SK-N-SH (cell line): ENCODE results near the gene ATP13A3. TPM values are rescaled to one million over a fixed set of nuclear protein-coding genes. Genes with fewer than 3 reads are reported as not detected.

Experiments used
- CTCF ChIA-PET: fragments of 300-600, 350-600 bp; formaldehyde crosslinking; extraction: SDS; loops from one replicate; lab custom pipeline; 2021; lab: Yijun Ruan, JAX
- POLR2A ChIA-PET: fragments of 350-600 bp; sonication (Branson Sonifier 250); formaldehyde crosslinking; extraction: SDS; loops from one replicate; lab custom pipeline; 2020; ENCODE audit warnings: antibody characterized with exemption, inconsistent platforms; lab: Yijun Ruan, JAX
- DNase-seq: peaks from one replicate; pipeline ENCODE4 v3.0.0; 2012
- H2AFZ ChIP-seq: fragments of 200-600 bp; sonication (generic); 2 replicates; pipeline ENCODE4 v1.8.1; 2016; ENCODE audit warnings: antibody characterized with exemption, mild to moderate bottlenecking, low read depth
- H3F3A ChIP-seq: fragments of 200-600 bp; sonication (generic); replicated peaks from 2 replicates; pipeline ENCODE3; 2016; ENCODE audit warnings: antibody characterized with exemption, mild to moderate bottlenecking; ENCODE audit not compliant: insufficient read depth
- H3K27ac ChIP-seq, 2 experiments: fragments of 200-500 bp in 1 of 2; fragments of 200-600 bp in 1 of 2; sonication (Bioruptor generic) in 1 of 2; sonication (generic), shearing (Covaris generic) in 1 of 2; 2 replicates each; pipeline versions ENCODE4 v1.5.1 to v1.6.1; 2014 to 2016; ENCODE audit warnings: low read depth in 2 of 2, inconsistent platforms in 1 of 2, low read length in 1 of 2, mild to moderate bottlenecking in 1 of 2, mixed read lengths in 1 of 2
- H3K27me3 ChIP-seq: fragments of 200-600 bp; sonication (generic), shearing (Covaris generic); 2 replicates; pipeline ENCODE4 v1.6.1; 2016; ENCODE audit warnings: mixed run types; ENCODE audit not compliant: insufficient read depth
- H3K36me3 ChIP-seq, 2 experiments: fragments of 200-500 bp in 1 of 2; fragments of 200-600 bp in 1 of 2; sonication (Bioruptor generic) in 1 of 2; sonication (generic) in 1 of 2; replicated peaks in 1 of 2; 2 replicates each; pipeline versions ENCODE3 to v1.5.1; 2014 to 2016; ENCODE audit warnings: low read length in 1 of 2, mild to moderate bottlenecking in 1 of 2; ENCODE audit not compliant: insufficient read depth in 2 of 2, control insufficient read depth in 1 of 2
- H3K4me1 ChIP-seq, 2 experiments: fragments of 200-500 bp in 1 of 2; fragments of 200-600 bp in 1 of 2; sonication (Bioruptor generic) in 1 of 2; sonication (generic), shearing (Covaris generic) in 1 of 2; 2 replicates each; pipeline versions ENCODE4 v1.5.1 to v1.6.1; 2014 to 2016; ENCODE audit warnings: low read depth in 1 of 2, low read length in 1 of 2, mixed run types in 1 of 2; ENCODE audit not compliant: insufficient read depth in 2 of 2, control insufficient read depth in 1 of 2
- H3K4me2 ChIP-seq: fragments of 200-600 bp; sonication (generic), shearing (Covaris generic); 2 replicates; pipeline ENCODE4 v1.6.1; 2017; ENCODE audit warnings: mixed run types
- H3K4me3 ChIP-seq, 2 experiments: fragments of 200-500 bp in 1 of 2; fragments of 200-600 bp in 1 of 2; sonication (Bioruptor generic) in 1 of 2; sonication (generic), shearing (Covaris generic) in 1 of 2; 2 replicates each; pipeline versions ENCODE4 v1.5.1 to v1.8.1; 2014 to 2016; ENCODE audit warnings: low read depth in 2 of 2, inconsistent platforms in 1 of 2, low read length in 1 of 2, mild to moderate bottlenecking in 1 of 2, mixed read lengths in 1 of 2, moderate library complexity in 1 of 2
- H3K79me2 ChIP-seq: fragments of 200-600 bp; sonication (generic); 2 replicates; pipeline ENCODE4 v1.8.1; 2017; ENCODE audit warnings: mild to moderate bottlenecking; ENCODE audit not compliant: insufficient read depth
- H3K9ac ChIP-seq: fragments of 200-600 bp; sonication (generic); 2 replicates; pipeline ENCODE4 v1.6.1; 2017; ENCODE audit warnings: mixed run types
- H3K9me2 ChIP-seq: fragments of 200-600 bp; sonication (generic); 2 replicates; pipeline ENCODE4 v1.6.1; 2017; ENCODE audit warnings: mixed run types
- H3K9me3 ChIP-seq: fragments of 200-600 bp; sonication (generic); 2 replicates; pipeline ENCODE4 v1.6.1; 2017; ENCODE audit warnings: mixed run types, mild to moderate bottlenecking, moderate library complexity
- H4K20me1 ChIP-seq: fragments of 200-600 bp; sonication (generic); 2 replicates; pipeline ENCODE4 v1.6.1; 2017; ENCODE audit warnings: mild to moderate bottlenecking, mixed run types; ENCODE audit not compliant: insufficient read depth
- FOSL2 ChIP-seq: IDR thresholded peaks from 2 replicates; pipeline ENCODE4 v1.4.0; 2012; ENCODE audit warnings: low read depth, mild to moderate bottlenecking, moderate library complexity, borderline replicate concordance
- FOXJ3 ChIP-seq: sonication (generic); formaldehyde crosslinking; IDR thresholded peaks from 2 replicates; pipeline ENCODE4 v1.5.1; 2020; ENCODE audit warnings: mild to moderate bottlenecking, missing genetic modification reagents
- JUND ChIP-seq: IDR thresholded peaks from 2 replicates; pipeline ENCODE4 v1.4.0; 2012
- NFIC ChIP-seq: IDR thresholded peaks from 2 replicates; pipeline ENCODE4 v1.4.0; 2012; ENCODE audit warnings: borderline replicate concordance
- PBX3 ChIP-seq: IDR thresholded peaks from 2 replicates; pipeline ENCODE4; 2012
- REST ChIP-seq: IDR thresholded peaks from 2 replicates; pipeline ENCODE4 v1.6.1; 2012; ENCODE audit warnings: mild to moderate bottlenecking, low read depth, low read length, moderate library complexity
- RXRA ChIP-seq: IDR thresholded peaks from 2 replicates; pipeline ENCODE4 v1.4.0; 2012; ENCODE audit warnings: low read depth, mild to moderate bottlenecking, borderline replicate concordance
- TAF1 ChIP-seq: IDR thresholded peaks from 2 replicates; pipeline ENCODE4 v1.6.1; 2012; ENCODE audit warnings: low read depth, mild to moderate bottlenecking, low read length, moderate library complexity, borderline replicate concordance
- TEAD4 ChIP-seq: IDR thresholded peaks from 2 replicates; pipeline ENCODE4 v1.4.0; 2012; ENCODE audit warnings: mild to moderate bottlenecking, borderline replicate concordance; ENCODE audit not compliant: insufficient read depth
- WGBS: methylation state at CpG from one replicate; pipeline ENCODE4 v1.1.6; 2017; ENCODE audit warnings: low lambda C conversion rate; 5-methylcytosine and 5-hydroxymethylcytosine counted together
- polyA plus RNA-seq, 3 experiments: library from polyadenylated mRNA; depleted of rRNA; stranded (reverse); fragments of >200 nt; gene quantifications; 2 replicates each; pipeline ENCODE4 v1.2.3, GENCODE V29; 2012
- TF ChIP-seq, protein P1 (sequence below): fragments of 200-600 bp; sonication (generic); IDR thresholded peaks from 2 replicates; pipeline ENCODE4 v1.6.1; 2017; ENCODE audit warnings: antibody characterized with exemption, mild to moderate bottlenecking, moderate library complexity
- TF ChIP-seq, protein P2 (sequence below): IDR thresholded peaks from 2 replicates; pipeline ENCODE4 v1.4.0; 2012; ENCODE audit warnings: low read depth
- TF ChIP-seq, protein P3 (sequence below): IDR thresholded peaks from 2 replicates; pipeline ENCODE4 v1.4.0; 2012; ENCODE audit warnings: low read depth, borderline replicate concordance

The ATP13A3 gene
- polyA plus RNA-seq, 1 of the 3 experiments (the other 2 are of a cell fraction), result 48.2 TPM

- TF ChIP-seq, protein P1, sequence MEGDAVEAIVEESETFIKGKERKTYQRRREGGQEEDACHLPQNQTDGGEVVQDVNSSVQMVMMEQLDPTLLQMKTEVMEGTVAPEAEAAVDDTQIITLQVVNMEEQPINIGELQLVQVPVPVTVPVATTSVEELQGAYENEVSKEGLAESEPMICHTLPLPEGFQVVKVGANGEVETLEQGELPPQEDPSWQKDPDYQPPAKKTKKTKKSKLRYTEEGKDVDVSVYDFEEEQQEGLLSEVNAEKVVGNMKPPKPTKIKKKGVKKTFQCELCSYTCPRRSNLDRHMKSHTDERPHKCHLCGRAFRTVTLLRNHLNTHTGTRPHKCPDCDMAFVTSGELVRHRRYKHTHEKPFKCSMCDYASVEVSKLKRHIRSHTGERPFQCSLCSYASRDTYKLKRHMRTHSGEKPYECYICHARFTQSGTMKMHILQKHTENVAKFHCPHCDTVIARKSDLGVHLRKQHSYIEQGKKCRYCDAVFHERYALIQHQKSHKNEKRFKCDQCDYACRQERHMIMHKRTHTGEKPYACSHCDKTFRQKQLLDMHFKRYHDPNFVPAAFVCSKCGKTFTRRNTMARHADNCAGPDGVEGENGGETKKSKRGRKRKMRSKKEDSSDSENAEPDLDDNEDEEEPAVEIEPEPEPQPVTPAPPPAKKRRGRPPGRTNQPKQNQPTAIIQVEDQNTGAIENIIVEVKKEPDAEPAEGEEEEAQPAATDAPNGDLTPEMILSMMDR, result no peak
- no peak for TF ChIP-seq TEAD4
- TF ChIP-seq REST, result no peak
- TF ChIP-seq TAF1, result no peak
- TF ChIP-seq, protein P2, sequence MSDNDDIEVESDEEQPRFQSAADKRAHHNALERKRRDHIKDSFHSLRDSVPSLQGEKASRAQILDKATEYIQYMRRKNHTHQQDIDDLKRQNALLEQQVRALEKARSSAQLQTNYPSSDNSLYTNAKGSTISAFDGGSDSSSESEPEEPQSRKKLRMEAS, result no peak
- TF ChIP-seq, all 33 proteins: peak for 0
Measured at GRCh38 chr3:194526164-194526563, 39.4 kb upstream of the ATP13A3 start (continued).

DNA sequence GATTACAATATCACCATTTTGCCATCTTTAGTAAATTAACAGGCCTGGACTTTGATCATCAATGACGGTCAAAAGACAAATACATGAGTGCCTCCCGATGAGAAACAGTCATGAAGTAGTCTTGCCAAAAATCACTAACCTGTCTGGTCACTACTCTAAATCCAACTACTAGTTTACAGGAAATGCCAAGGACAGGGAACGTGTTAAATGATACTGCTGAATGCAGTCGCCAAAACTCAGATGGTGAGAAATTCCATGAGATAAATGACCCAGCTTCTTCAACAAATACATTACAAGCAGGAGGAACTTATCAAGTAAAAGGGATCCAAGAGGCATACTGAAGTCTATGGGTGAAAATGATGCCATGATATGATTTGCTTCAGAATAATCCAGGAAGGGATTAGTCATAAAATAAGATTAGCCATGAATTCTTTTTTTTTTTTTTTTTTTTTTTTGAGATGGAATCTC, 35.8 kb upstream of the ATP13A3 start:
- no peaks in the 10 kb centered on the region for H4K20me1 ChIP-seq
- H3K4me3 ChIP-seq, result no peak overlapping the region
- no peak for DNase-seq
- 22% methylated on average over 4 of the region's 4 CpGs for WGBS
- no peaks in the 10 kb centered on the region for H3K27me3 ChIP-seq
- no peaks in the 10 kb centered on the region for H3K36me3 ChIP-seq
- CTCF ChIA-PET, result no interaction called here
- 0 out of 2 replicates have a peak, but pooled peaks cover 3% of the 10 kb centered on the region for H3K79me2 ChIP-seq
- peaks cover 0 to 26% of the 10 kb centered on the region in 2 experiments; a peak in 1 of 4 replicates for H3K4me1 ChIP-seq
- no peaks in the 10 kb centered on the region for H3K9me3 ChIP-seq
- peaks cover 46% of the 10 kb centered on the region for H3F3A ChIP-seq
- POLR2A ChIA-PET, result no interaction called here
- peak; percentile 31; the same call in 1 of the 2 replicates for TF ChIP-seq PBX3
- TF ChIP-seq, protein P3, sequence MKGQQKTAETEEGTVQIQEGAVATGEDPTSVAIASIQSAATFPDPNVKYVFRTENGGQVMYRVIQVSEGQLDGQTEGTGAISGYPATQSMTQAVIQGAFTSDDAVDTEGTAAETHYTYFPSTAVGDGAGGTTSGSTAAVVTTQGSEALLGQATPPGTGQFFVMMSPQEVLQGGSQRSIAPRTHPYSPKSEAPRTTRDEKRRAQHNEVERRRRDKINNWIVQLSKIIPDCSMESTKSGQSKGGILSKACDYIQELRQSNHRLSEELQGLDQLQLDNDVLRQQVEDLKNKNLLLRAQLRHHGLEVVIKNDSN, result no peak
- 0 out of 2 replicates have a peak, but pooled peaks have one; percentile 5 for TF ChIP-seq JUND
- peak; percentile 67 for TF ChIP-seq NFIC
- TF ChIP-seq RXRA, result 0 out of 2 replicates have a peak, but pooled peaks have one; percentile 8
- TF ChIP-seq FOXJ3 (CRISPR knock-in tag), result no peak
- peak; percentile 30; the same call in 1 of the 2 replicates for TF ChIP-seq FOSL2
- TF ChIP-seq, all 33 proteins: peak for 5
- peak overlapping the region; percentile 69; the same call in 1 of the 2 replicates for H2AFZ ChIP-seq
- peak overlapping the region; percentile 10; the same call in 1 of the 2 replicates for H3K9ac ChIP-seq
- no peaks in the 10 kb centered on the region for H3K9me2 ChIP-seq
- H3K27ac ChIP-seq, result peak overlapping the region in 1 of 2 experiments; percentile 87; a peak in 2 of 4 replicates
- H3K4me2 ChIP-seq, result peak overlapping the region; percentile 55
